ENCODE results near the gene LRRC18.

The LRRC18 gene

DNA sequence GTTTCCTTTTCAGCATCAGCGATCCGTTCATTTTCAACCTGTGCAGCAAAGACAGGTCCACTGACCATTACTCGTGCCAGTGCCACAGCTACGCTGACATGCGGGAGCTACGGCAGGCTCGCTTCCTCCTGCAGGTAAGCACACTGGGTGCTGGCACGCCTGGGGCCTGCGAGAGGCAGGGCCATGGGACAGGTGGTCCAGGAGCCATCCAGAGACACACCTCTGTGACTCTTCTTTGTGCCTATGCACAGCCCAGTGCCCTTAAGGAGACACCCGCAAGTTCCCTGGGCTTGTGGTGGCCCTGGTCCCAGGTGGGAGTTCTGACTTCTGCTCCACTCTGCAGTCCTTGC lies 42.2 kb downstream of the LRRC18 start:
- TF ChIP-seq, protein P1, sequence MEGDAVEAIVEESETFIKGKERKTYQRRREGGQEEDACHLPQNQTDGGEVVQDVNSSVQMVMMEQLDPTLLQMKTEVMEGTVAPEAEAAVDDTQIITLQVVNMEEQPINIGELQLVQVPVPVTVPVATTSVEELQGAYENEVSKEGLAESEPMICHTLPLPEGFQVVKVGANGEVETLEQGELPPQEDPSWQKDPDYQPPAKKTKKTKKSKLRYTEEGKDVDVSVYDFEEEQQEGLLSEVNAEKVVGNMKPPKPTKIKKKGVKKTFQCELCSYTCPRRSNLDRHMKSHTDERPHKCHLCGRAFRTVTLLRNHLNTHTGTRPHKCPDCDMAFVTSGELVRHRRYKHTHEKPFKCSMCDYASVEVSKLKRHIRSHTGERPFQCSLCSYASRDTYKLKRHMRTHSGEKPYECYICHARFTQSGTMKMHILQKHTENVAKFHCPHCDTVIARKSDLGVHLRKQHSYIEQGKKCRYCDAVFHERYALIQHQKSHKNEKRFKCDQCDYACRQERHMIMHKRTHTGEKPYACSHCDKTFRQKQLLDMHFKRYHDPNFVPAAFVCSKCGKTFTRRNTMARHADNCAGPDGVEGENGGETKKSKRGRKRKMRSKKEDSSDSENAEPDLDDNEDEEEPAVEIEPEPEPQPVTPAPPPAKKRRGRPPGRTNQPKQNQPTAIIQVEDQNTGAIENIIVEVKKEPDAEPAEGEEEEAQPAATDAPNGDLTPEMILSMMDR (IDR thresholded peaks at IDR 0.05; ENCODE audit: low read length, missing control alignments): no peak
- DNase-seq (ENCODE audit: low read depth): no peak

DNA sequence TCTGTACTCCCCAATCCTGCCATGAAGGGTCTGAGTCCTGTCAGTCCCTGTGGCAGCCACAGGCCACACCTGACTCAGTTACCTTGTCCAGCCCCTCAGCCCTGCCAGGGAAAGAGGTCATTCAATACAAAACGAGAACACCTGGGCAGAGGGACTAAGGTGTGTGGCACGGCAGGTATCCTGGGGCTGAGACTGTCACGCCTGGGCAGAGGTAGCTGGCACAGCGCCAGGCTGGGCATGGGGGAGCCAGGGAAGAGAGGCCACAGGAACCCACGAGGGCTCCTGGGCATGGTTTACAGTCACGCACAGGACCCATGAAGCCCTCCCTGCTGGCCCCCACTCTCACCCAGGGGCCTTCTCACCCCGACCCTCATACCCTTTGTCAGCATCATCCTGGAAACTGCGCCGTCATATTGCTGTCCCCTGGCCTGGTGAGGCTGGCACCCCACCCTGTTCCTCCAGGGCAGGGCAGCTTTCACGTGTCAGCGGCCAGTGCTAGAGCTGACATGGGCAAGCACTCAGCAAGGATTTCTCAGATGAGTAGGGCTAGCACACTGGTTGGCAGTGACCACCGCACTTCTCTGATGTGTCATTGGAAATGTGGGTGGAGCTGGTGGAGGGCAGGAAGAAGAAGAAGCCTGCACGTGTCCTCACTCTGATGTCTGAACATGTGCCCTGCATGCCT lies 42.7 kb downstream of the LRRC18 start:
- no peak for DNase-seq (ENCODE audit: low read depth)
- no peak overlapping the region for H3K4me3 ChIP-seq (replicated peaks; ENCODE audit: low read depth, low read length)
- TF ChIP-seq, protein P1 (IDR thresholded peaks at IDR 0.05; ENCODE audit: low read length, missing control alignments): no peak

More for the DNA sequence above, 42.2 kb downstream of the LRRC18 start:
- H3K4me3 ChIP-seq (replicated peaks; ENCODE audit: low read depth, low read length): no peak overlapping the region

DNA sequence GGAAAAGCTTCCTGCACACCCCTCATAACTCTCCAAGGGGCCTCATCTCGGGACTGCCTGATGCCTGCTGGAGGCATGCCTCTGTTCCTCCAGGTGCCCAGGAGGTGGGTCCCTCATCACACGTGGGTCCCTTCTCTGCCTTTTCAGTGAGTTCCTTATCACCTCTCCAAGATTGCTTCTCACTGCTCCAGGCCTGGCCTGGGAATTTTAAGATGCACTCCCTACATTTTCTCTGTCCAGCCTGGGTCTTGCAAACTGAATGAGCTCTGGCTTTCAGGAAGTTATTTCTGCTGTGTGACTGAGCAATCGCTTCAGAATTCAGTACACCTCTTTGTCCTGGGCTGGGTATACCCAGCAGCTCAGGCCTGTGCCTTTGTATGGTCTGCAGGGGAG lies 43.8 kb downstream of the LRRC18 start:
- DNase-seq (ENCODE audit: low read depth): no peak
- TF ChIP-seq, protein P1 (IDR thresholded peaks at IDR 0.05; ENCODE audit: low read length, missing control alignments): no peak
- no peak overlapping the region for H3K4me3 ChIP-seq (replicated peaks; ENCODE audit: low read depth, low read length)

DNA sequence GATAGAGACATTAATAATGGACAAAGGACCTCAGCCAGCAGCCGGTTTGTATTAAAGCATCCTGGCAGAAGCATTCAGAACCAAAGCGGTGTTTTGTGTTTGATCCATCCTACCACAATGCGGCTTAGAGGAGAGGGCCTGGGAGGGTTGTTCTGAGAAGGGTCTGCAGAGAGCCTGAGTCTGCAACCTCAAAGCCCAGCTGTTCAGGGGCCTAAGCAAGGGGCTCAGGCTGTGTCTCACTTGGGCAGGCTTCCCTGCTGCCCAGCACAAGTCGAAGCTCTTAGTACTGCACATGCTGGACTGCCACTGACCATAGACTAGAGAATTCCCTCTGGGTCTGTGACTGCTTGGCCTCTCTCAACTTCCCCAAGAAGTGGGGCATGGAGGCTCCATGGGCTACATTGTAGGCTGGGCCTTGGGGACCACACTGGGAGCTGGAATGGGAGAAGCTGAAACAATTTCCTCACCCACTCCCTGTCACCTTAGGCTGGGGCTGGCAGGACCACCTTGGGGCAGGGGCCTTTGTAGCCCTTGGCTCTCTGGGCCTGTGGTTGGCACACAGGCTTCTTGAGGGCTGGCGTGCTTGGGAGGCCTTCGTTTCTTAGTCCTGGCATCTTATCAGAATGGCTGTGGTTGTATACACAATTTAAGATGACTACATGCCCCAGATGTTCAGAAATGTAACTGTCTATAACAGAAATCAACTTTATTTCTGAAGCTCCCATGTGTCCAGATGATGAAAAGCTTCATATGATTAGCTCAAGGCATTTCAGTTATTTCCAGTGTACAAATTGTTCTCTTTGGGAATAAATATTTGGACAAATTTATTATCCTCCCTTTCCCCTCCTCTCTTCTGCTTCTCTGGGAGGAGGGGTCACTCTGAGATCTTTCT lies 44.5 kb downstream of the LRRC18 start:
- TF ChIP-seq, protein P1 (IDR thresholded peaks at IDR 0.05; ENCODE audit: low read length, missing control alignments): no peak
- no peak overlapping the region for H3K4me3 ChIP-seq (replicated peaks; ENCODE audit: low read depth, low read length)
- no peak for DNase-seq (ENCODE audit: low read depth)

DNA sequence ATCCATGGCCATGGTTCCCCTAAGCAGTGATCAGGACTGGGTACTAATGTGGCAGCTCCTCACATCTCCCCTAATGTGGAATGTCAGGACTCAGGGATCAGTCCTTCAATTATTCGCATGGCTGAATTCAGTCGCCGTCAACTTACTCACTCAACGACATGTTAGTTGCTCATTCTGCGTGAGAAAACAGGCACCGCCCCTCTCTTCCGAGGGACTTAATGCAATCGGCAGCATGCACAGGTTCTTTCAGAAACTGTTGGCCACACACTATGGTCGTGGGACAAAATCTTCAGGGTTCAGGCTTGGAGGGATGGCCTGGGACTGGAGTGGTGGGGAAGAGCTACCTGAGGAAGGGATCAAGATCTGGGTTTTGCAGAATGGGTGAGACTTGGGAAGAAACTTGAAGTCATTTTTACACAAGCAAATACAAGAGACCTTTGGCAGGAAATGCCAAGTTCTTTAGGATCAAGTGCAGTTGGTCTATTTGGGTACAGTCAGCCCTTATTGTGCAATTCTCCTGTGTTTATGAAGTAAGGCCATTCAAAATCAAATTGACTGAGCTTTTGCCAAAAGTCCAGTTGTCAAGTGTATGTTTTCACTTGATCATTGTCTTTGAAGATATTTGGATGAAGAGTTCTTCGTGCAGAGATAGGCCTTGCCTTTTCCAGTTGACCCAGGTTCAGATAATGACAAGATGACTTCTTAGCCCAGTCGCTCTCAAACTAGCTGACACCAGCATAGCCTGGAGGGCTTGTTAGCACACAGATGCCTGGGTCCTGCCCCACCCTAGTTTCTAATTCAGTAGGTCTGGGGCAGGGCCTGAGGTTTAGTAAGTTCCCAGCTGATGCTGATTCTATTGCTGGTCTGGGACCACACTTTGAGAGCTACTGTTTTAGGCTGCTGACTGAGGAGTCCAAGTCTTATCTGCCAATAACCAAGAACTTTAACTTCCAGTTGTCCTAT lies 48.5 kb downstream of the LRRC18 start:
- DNase-seq (ENCODE audit: low read depth): peak; percentile 6
- TF ChIP-seq, protein P1 (IDR thresholded peaks at IDR 0.05; ENCODE audit: low read length, missing control alignments): no peak
- H3K4me3 ChIP-seq (replicated peaks; ENCODE audit: low read depth, low read length): no peak overlapping the region

DNA sequence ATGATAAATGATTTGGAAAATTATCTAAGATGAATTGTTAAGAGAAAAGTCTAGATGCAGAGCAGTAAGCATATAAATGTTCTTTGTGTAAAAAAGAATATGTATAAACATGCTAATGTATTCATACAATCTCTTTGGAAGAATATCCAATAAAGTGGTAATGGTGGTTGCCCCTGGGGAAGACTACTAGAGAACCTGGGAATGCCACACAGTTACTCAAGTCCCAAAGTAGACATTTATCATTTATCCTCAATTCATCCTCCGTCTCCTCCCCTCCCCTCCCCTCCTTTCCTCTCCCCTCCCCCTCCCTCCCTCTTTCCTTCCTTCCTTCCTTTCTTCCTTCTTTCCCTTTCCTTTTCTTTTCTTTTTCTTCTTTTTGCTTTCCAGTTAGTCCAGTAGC lies 51.7 kb downstream of the LRRC18 start:
- TF ChIP-seq, protein P1 (IDR thresholded peaks at IDR 0.05; ENCODE audit: low read length, missing control alignments): no peak
- DNase-seq (ENCODE audit: low read depth): no peak
- no peak overlapping the region for H3K4me3 ChIP-seq (replicated peaks; ENCODE audit: low read depth, low read length)
